GM21423 (cell line): Measurements from ENCODE around the gene ARHGEF1.

ENCODE experiments used
- ATAC-seq: cut with Tn5 transposase; IDR thresholded peaks from one replicate; pipeline ENCODE4 v1.9.1; 2021; ENCODE audit warnings: mild to moderate bottlenecking, moderate library complexity; ENCODE audit not compliant: unreplicated experiment

Gene ARHGEF1

GRCh38 chr19:41947091-41947490 lies 64.1 kb downstream of the ARHGEF1 start:
- ATAC-seq, result no peak

- no peak for ATAC-seq
These were observed 68.7 kb downstream of the ARHGEF1 start for GRCh38 chr19:41951686-41952172.

GRCh38 chr19:41955521-41955920 lies 72.5 kb downstream of the ARHGEF1 start:
- no peak for ATAC-seq

- ATAC-seq, result no peak
These were observed 73.6 kb downstream of the ARHGEF1 start for GRCh38 chr19:41956621-41957020.
